Ascending aorta (tissue), 2 donors: ENCODE results near the gene CGB3. TPM values are rescaled to one million over a fixed set of nuclear protein-coding genes. Genes with fewer than 3 reads are reported as not detected.

ENCODE experiments used
- DNase-seq, 2 donors: peaks; one replicate each; pipeline ENCODE4 v3.0.0-alpha.2; 2019; ENCODE audit warnings: low spot score in 2 of 2
- H3K27ac ChIP-seq, 2 donors: fragments of 200-600 bp; sonication (generic); one replicate each; pipeline ENCODE4 v1.5.1; 2016 to 2017; ENCODE audit warnings: mild to moderate bottlenecking in 1 of 2
- H3K27me3 ChIP-seq: fragments of 200-600 bp; sonication (generic); one replicate; pipeline ENCODE4 v1.5.1; 2017
- H3K36me3 ChIP-seq, 2 donors: fragments of 200-600 bp; sonication (generic); one replicate each; pipeline ENCODE4 v1.5.1; 2016
- H3K4me1 ChIP-seq, 2 donors: fragments of 200-600 bp; sonication (generic); one replicate each; pipeline ENCODE4 v1.5.1; 2016 to 2017; ENCODE audit warnings: mild to moderate bottlenecking in 1 of 2
- H3K4me3 ChIP-seq, 2 donors: fragments of 200-600 bp; sonication (generic); one replicate each; pipeline ENCODE4 v1.5.1; 2016 to 2017; ENCODE audit warnings: mild to moderate bottlenecking in 1 of 2
- H3K9me3 ChIP-seq, 2 donors: fragments of 200-600 bp; sonication (generic); one replicate each; pipeline ENCODE4 v1.5.1; 2016
- CTCF ChIP-seq, 3 experiments: fragments of 200-600 bp in 2 of 3; fragments of 450-650 bp in 1 of 3; sonication (generic) in 2 of 3; IDR thresholded peaks; one replicate each; pipeline ENCODE4 v1.5.1; 2016 to 2019; ENCODE audit warnings: antibody characterized with exemption in 3 of 3, mild to moderate bottlenecking in 1 of 3, moderate library complexity in 1 of 3
- intact Hi-C: fragments of 100-400 bp; cut with DNase I; formaldehyde crosslinking; loops from one replicate; pipeline ENCODE4 v1.15.1; 2023
- total RNA-seq: library from RNA; depleted of rRNA; stranded (reverse); fragments of >200 nt; gene quantifications from one replicate; pipeline ENCODE4 v1.1.0, GENCODE V29; 2016

Gene CGB3
- total RNA-seq, 1 donor from 2014 or later, result not detected

GRCh38 chr19:49011194-49011593 is 12.9 kb downstream of the CGB3 start:
- no peaks in the 10 kb centered on the region for H3K4me1 ChIP-seq
- peaks cover 58 to 72% of the 10 kb centered on the region in 2 donors for H3K36me3 ChIP-seq
- no peaks in the 10 kb centered on the region for H3K9me3 ChIP-seq
- intact Hi-C loops, result no loop called here
- H3K27me3 ChIP-seq, result no peaks in the 10 kb centered on the region
- no peak overlapping the region for H3K4me3 ChIP-seq
- DNase-seq, result no peak
- no peak for TF ChIP-seq CTCF (IDR thresholded peaks at IDR 0.05)
- no peak overlapping the region for H3K27ac ChIP-seq

DNA sequence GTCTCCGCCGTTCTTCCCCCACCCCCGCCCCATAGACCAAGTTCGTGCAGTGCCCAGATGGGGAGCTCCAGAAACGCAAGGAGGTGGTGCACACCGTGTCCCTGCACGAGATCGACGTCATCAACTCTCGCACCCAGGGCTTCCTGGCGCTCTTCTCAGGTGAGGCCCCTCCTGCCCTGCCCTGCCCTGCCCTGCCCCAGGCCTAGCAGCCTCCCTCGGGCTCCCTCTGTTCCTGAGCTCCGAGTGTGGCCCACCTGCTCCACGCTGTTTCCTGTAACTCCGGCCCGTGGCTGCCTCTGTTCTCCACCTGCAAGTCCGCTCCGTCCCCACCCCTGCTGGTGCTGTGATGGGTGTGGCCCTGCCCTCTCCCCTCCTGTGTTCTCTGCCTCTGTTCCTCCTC is 13.7 kb downstream of the CGB3 start:
- H3K27ac ChIP-seq, result no peak overlapping the region
- DNase-seq, result no peak
- no peaks in the 10 kb centered on the region for H3K9me3 ChIP-seq
- H3K4me1 ChIP-seq, result no peaks in the 10 kb centered on the region
- H3K4me3 ChIP-seq, result no peak overlapping the region
- H3K36me3 ChIP-seq, result peaks cover 61 to 74% of the 10 kb centered on the region in 2 donors
- TF ChIP-seq CTCF (IDR thresholded peaks at IDR 0.05), result no peak
- no peaks in the 10 kb centered on the region for H3K27me3 ChIP-seq
- intact Hi-C loops, result no loop called here

DNA sequence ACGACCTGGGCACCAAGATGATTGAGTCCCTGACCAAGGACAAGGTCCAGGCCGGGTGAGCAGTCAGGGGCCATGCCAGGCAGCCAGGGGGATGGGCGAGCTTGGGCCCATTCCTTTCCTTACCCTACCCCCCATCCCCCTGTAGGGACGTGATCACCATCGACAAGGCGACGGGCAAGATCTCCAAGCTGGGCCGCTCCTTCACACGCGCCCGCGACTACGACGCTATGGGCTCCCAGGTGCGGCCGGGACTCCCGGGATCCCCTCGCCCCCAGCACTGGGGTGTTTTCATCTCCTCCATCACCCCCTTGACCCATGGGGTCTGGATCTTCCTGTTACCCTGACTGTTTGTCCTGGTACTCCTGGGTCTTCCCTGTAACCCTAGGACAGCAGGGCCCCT is 14.3 kb downstream of the CGB3 start:
- intact Hi-C loops, result no loop called here

GRCh38 chr19:49006905-49007304 is 17.2 kb downstream of the CGB3 start:
- H3K27ac ChIP-seq, result no peak overlapping the region
- intact Hi-C loops, result no loop called here
- H3K36me3 ChIP-seq, result peaks cover 75 to 85% of the 10 kb centered on the region in 2 donors

More for the DNA sequence above, 14.3 kb downstream of the CGB3 start:
- no peaks in the 10 kb centered on the region for H3K27me3 ChIP-seq
- no peak for TF ChIP-seq CTCF (IDR thresholded peaks at IDR 0.05)
- no peak for DNase-seq
- no peaks in the 10 kb centered on the region for H3K9me3 ChIP-seq
- no peaks in the 10 kb centered on the region for H3K4me1 ChIP-seq
- no peak overlapping the region for H3K4me3 ChIP-seq
- H3K27ac ChIP-seq, result no peak overlapping the region
- H3K36me3 ChIP-seq, result peaks cover 66 to 74% of the 10 kb centered on the region in 2 donors

GRCh38 chr19:49004964-49005614 is 19.0 kb downstream of the CGB3 start:
- Histone ChIP-seq H3K27ac (no peak overlapping the region), H3K4me1 (no peaks in the 10 kb centered on the region), H3K36me3 (peaks cover 60 to 67% of the 10 kb centered on the region in 2 donors), H3K27me3 (no peaks in the 10 kb centered on the region), H3K9me3 (no peaks in the 10 kb centered on the region), H3K4me3 (no peak overlapping the region)
- DNase-seq, result no peak
- no peak for TF ChIP-seq CTCF (IDR thresholded peaks at IDR 0.05)
- intact Hi-C loops, result no loop called here

More at GRCh38 chr19:49006905-49007304, 17.2 kb downstream of the CGB3 start:
- no peak for TF ChIP-seq CTCF (IDR thresholded peaks at IDR 0.05)
- no peaks in the 10 kb centered on the region for H3K27me3 ChIP-seq
- no peaks in the 10 kb centered on the region for H3K4me1 ChIP-seq
- no peaks in the 10 kb centered on the region for H3K9me3 ChIP-seq
- no peak for DNase-seq
- no peak overlapping the region for H3K4me3 ChIP-seq
